ENCODE measurements around the gene C14orf180. TPM values are rescaled to one million over a fixed set of nuclear protein-coding genes. Genes with fewer than 3 reads are reported as not detected.

C14orf180 gene
- total RNA-seq, 1 donor from 2014 or later: 1.7 TPM

DNA sequence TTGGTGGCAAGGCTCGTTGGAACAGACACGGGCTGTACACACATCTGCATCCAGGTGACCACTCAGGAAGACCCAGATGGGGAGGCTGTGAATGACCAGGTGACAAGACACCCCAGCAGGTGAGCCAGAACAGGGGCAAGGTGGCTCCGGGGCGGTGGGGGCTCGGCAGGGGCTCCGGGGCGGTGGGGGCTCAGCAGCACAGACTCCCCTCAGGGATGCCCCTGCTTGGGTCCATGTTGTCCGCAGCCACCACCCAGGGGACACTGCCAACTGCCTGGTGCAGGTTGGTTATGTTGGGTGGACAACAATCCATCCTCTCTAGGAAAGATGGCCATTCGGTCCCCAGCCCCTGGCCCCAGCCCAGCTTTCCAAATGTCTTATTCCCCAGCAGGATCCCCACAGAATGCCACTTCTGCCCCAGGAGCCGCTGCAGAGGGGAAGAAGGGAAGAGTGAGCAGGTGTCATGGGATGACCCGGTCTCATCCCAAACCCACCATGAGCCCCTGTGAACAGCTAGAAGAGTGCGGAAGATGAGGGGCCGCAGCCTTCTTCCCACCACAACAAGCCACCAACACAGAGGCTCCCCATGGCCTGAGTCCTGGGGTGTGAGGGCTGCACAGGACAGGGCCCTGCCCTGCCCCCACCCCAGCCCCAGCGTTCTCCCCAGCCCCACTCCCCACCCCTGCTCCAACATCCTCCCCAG is 31.4 kb upstream of the C14orf180 start:
- intact Hi-C loops (cut with DNase I): no loop called here
- TF ChIP-seq, protein P1, sequence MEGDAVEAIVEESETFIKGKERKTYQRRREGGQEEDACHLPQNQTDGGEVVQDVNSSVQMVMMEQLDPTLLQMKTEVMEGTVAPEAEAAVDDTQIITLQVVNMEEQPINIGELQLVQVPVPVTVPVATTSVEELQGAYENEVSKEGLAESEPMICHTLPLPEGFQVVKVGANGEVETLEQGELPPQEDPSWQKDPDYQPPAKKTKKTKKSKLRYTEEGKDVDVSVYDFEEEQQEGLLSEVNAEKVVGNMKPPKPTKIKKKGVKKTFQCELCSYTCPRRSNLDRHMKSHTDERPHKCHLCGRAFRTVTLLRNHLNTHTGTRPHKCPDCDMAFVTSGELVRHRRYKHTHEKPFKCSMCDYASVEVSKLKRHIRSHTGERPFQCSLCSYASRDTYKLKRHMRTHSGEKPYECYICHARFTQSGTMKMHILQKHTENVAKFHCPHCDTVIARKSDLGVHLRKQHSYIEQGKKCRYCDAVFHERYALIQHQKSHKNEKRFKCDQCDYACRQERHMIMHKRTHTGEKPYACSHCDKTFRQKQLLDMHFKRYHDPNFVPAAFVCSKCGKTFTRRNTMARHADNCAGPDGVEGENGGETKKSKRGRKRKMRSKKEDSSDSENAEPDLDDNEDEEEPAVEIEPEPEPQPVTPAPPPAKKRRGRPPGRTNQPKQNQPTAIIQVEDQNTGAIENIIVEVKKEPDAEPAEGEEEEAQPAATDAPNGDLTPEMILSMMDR (IDR thresholded peaks at IDR 0.05): no peak
- no peak for TF ChIP-seq POLR2AphosphoS5 (IDR thresholded peaks at IDR 0.05; ENCODE audit: insufficient read depth in 1 of 2, low read depth in 1 of 2)
- Histone ChIP-seq H3K4me1 (peaks cover 10% of the 10 kb centered on the region), H3K27ac (no peak overlapping the region), H3K27me3 (no peaks in the 10 kb centered on the region), H3K9me3 (no peaks in the 10 kb centered on the region), H3K4me3 (no peak overlapping the region), H3K36me3 (no peaks in the 10 kb centered on the region)
- no peak for DNase-seq (ENCODE audit: extremely low spot score in 2 of 2)

DNA sequence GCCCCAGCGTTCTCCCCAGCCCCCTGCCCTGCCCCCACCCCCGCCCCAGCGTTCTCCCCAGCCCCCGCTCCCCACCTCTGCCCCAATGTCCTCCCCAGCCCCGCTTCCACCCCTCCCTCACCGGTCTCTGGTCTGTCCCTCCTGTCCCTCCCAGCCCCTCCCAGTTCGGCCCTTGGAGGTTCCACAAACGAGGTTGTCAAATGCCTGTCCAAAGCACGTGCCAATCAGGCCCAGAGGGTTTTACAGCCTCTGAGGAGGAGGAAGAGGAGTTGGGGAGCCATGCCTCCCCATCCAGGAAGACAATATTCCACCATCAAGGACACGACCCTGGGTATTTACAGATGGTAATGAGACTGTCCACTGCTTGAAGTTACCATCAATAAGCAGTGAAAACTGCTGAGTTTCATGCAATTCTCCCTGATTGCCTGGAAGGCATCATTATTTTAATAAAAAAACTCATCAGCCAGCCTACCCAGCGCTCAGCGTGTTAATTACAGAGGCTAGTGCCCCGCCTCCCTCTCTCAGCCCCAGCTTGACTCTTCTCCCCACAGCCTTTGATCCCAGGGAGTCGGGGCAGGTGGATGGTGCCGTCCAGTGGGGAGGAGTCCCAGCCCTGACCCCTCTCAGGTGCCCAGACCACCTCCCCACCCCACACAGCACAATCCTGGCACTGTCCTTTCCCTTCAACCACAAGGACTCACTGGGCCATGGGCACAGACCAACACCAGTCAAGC is 30.6 kb upstream of the C14orf180 start:
- no peaks in the 10 kb centered on the region for H3K27me3 ChIP-seq
- intact Hi-C loops (cut with DNase I): no loop called here
- H3K9me3 ChIP-seq: no peaks in the 10 kb centered on the region
- H3K27ac ChIP-seq: no peak overlapping the region
- TF ChIP-seq POLR2AphosphoS5 (IDR thresholded peaks at IDR 0.05; ENCODE audit: insufficient read depth in 1 of 2, low read depth in 1 of 2): no peak
- TF ChIP-seq POLR2A (IDR thresholded peaks at IDR 0.05): no peak
- TF ChIP-seq, protein P1 (IDR thresholded peaks at IDR 0.05): no peak
- no peak for DNase-seq (ENCODE audit: extremely low spot score in 2 of 2)
- H3K4me1 ChIP-seq: peaks cover 10% of the 10 kb centered on the region
- H3K4me3 ChIP-seq: no peak overlapping the region
- no peaks in the 10 kb centered on the region for H3K36me3 ChIP-seq

DNA sequence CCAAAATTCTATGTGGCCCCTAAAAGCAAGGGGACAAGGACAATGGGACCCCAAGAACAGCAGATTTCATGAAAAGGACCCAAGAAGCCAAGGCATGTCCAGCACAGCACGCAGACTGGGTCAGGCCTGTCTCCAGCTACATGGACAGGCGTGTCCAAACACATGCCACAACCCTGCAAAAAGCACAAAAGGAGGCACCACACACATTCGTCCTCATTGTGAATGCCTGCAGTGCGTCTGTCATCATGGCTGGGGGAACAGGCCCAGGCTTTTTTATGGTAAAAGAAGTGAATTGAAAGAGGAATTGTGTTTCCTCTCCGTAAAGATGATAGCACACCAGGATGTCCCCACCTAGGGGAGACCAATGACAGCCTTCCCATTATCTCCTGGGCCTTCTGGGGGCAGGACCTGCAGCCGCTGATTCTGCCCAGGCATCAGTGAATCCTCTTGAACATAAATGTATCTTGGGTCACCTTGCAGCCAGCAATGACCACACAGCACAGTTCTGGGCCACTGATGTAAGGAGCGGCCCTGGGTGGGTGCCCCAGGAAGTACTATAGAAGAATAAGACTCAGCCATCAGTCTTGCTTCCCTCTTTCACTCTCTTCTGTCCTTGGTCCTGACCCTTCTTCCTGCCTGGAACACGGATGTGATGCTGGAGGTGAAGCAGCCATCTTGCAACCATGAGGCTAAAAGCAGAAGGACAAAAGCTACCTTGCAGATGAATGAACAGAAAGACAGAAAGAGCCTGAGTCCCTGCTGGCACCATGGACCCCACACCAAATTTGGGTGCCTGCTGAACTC is 29.8 kb upstream of the C14orf180 start:
- peaks cover 10% of the 10 kb centered on the region for H3K4me1 ChIP-seq
- H3K27ac ChIP-seq: no peak overlapping the region
- H3K36me3 ChIP-seq: no peaks in the 10 kb centered on the region
- intact Hi-C loops (cut with DNase I): no loop called here
- H3K4me3 ChIP-seq: no peak overlapping the region
- no peak for DNase-seq (ENCODE audit: extremely low spot score in 2 of 2)
- H3K9me3 ChIP-seq: no peaks in the 10 kb centered on the region
- no peaks in the 10 kb centered on the region for H3K27me3 ChIP-seq
- TF ChIP-seq POLR2AphosphoS5 (IDR thresholded peaks at IDR 0.05; ENCODE audit: insufficient read depth in 1 of 2, low read depth in 1 of 2) (no peak), POLR2A (IDR thresholded peaks at IDR 0.05) (no peak)
- TF ChIP-seq, protein P1 (IDR thresholded peaks at IDR 0.05): no peak

DNA sequence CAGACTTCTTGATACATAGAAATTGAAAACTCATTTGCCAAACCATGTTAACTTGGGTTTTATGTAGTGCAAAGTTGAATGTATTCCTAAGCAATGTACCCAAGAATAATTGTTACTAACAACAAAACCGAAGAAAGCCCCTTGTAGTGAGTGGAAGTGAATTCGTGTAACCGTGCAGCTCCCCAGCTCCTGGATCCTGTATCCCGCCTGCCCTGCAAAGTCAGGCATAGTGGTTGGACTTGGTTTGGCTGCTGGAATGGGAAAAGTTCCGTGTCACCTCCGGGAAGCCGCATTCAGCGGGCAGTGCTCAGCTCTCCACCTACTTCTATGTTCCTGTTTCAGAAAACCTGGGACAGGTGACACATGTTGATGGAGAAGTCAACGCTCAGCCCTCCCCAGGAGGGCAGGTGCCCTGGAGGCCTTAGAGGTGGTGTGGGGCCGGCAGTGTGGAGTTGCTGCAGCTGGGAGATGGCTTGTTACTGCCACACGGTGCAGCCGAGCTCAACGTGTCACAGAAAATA is 29.2 kb upstream of the C14orf180 start:
- H3K4me1 ChIP-seq: peaks cover 10% of the 10 kb centered on the region
- no peaks in the 10 kb centered on the region for H3K9me3 ChIP-seq
- H3K27me3 ChIP-seq: no peaks in the 10 kb centered on the region
- H3K4me3 ChIP-seq: no peak overlapping the region
- H3K36me3 ChIP-seq: no peaks in the 10 kb centered on the region
- TF ChIP-seq POLR2AphosphoS5 (IDR thresholded peaks at IDR 0.05; ENCODE audit: insufficient read depth in 1 of 2, low read depth in 1 of 2) (no peak), POLR2A (IDR thresholded peaks at IDR 0.05) (no peak)
- TF ChIP-seq, protein P1 (IDR thresholded peaks at IDR 0.05): no peak
- intact Hi-C loops (cut with DNase I): no loop called here
- no peak for DNase-seq (ENCODE audit: extremely low spot score in 2 of 2)
- no peak overlapping the region for H3K27ac ChIP-seq
